GM21528 (cell line): ENCODE results near the gene RBM38.

Experiments used
- ATAC-seq: cut with Tn5 transposase; IDR thresholded peaks from one replicate; pipeline ENCODE4 v1.9.1; 2021; ENCODE audit warnings: mild to moderate bottlenecking, moderate library complexity; ENCODE audit not compliant: unreplicated experiment, low FRiP score

The RBM38 gene

DNA sequence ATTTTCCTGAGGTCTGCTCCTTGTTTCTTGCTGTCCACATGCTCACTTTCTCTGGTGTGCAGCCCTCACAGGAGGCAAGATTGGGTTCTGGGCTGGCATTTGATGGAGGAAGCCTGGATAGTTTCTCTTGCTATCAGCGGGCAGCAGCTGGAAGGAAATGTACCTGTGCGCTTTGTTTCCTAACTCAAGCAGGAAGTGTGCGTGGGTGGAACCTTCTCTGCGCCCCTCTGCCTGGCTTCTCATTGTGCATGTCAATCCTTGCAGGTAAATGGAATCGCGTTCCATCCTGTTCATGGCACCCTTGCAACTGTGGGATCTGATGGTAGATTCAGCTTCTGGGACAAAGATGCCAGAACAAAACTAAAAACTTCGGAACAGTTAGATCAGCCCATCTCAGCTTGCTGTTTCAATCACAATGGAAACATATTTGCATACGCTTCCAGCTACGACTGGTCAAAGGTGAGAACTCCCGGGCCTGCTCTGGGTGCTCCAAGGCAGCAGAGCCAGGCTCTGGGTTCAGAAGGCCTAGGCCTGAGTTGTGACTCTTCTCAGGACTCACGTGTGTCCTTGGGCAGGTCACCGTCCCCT, 16.8 kb upstream of the RBM38 start:
- no peak for ATAC-seq

DNA sequence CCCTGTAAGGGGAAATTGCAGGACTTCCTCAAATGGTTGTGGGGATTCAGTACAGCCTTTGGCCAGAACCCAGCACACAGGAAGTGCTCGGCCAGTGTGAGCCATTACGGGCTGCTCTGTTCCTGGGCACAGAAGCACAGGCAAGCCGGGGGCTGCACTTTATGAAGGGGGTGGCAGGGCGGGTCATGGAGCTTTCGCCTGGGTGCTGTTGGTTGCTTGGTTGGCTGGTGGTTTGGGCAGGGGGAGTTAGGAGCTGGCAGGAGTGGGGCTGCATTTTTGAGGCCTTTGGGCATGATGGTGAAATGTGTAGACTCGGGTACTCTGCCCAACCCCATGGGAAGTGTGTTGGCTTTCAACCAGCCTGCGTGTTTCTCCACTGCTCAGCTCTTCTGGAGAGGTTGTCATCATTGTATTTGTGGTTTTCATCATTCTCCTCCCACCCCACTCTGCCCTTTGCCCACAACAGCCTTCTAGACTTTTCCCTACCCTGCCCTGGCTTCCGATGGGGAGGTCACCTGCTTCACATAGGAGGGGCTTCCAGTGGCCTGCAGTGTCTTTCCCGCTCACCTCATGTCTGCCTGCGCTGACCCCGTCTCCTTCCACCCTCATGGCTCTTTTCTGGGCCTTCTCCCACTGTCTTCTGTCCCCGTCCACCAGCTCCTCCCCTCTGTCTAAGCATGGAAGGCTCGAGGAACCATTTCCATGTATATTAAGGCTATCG, 16.1 kb upstream of the RBM38 start:
- ATAC-seq = no peak

DNA sequence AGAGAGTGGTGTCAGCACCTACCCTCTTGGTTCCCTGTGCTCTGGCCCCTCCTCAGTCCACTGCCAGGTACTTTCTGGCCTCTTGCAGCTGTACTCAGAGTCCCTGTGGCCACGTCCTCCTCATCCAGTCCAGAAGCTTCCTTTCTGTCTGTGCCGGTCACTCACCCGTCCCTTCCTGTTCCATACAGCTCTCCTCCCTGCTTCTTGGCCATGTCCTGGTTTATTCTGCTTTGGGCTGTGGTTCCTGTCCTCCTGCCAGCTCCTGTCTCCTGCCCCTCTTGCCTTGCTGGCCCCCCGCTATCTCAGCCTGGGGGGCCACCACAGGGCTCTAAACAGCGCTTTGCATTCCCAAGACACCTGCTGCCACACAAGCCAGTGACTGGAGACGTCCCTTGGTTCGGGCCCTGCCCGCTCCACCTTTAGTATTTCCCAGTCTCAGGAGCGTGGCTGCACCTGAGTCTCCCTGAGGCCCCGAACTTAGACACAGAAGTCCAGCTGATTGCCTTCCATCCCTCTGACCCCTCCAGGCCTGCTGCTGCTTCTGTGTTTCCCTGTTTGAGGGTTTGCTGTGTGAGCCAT, 15.5 kb upstream of the RBM38 start:
- no peak for ATAC-seq

DNA sequence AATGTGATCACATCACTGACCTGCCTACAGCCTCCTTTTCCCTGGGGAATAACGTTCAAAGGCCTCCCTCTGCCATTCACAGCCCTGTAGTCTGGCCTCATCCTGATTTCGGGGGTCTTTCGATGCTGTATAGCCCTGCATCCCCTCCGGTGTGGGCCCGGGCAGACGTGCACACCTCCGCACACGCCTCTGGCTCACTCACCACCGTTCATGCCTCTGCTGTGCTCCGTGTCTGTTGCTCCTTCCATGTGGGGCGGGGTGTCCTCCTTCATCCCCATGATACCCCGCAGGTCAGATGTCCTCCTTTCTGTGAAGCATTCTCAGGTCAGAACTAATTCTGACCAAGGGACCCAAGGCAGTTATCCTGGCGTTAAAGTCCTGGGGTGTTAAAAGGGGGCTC, 13.8 kb upstream of the RBM38 start:
- no peak for ATAC-seq

DNA sequence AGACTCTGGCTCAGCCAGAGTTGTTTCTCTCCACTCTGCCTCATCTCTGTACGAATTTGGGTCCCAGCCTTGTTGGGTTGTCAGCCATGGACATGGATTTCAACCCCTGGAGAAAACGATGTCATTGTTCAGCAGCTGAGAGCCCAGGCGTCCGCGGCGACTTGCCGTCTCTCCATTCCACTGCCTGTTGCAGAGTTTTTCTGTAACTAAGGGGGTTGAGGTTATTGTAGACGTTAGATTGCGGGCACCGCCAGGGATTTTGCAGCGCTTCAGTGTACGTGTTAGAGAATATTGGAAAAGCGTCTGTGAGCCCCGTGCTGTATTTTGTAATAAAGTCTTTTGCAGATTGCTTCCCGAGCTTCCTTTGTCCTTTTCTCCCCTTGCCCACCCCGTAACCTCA, 13.1 kb upstream of the RBM38 start:
- ATAC-seq = no peak

DNA sequence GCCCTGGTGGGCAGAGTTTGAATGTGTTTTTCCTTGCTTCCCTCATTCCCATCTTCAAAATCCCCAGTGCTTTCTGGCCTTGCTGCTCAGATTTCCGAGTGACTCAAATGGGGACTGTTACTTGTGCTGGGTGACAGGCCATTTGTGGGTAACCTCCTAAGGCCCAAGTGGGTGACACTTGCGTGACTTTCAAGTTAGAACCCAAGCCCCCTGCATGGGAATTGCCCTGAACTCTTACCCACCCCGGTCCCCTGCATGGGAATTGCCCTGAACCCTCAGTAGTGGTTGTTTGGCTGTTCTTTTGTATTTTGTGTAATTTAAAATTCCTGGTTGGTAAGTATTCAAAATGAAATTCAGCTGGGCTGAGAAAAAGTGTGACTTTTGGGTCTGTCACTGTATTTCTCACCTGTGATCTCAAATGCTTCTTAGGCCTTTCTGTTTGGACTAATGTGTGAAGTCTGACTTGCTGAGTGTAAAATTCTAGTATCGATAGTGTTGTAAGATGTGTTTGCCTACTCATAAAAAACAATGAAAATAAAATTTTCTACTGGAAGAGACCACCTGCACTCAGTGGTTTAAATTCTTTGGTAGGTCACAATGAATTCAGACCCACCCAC, 12.4 kb upstream of the RBM38 start:
- no peak for ATAC-seq

DNA sequence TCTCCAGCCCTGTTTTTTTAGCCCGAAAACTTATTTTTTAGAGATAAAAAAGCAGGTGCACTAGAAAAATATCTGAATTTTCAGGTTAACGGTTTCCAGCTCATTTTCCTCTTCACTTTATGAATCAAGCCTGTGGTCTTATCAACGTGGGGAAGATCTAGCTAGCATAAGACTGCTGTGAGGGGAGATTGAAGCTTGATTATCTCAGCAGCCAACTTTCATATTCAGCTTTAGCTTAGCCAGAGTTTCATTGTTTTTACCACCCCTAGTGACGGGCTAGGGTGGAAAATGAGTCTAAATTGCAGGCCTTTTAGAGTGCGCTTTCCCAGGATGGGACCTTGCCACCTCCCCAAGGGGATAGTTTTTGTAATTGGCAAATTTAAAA, 11.9 kb upstream of the RBM38 start:
- no peak for ATAC-seq

DNA sequence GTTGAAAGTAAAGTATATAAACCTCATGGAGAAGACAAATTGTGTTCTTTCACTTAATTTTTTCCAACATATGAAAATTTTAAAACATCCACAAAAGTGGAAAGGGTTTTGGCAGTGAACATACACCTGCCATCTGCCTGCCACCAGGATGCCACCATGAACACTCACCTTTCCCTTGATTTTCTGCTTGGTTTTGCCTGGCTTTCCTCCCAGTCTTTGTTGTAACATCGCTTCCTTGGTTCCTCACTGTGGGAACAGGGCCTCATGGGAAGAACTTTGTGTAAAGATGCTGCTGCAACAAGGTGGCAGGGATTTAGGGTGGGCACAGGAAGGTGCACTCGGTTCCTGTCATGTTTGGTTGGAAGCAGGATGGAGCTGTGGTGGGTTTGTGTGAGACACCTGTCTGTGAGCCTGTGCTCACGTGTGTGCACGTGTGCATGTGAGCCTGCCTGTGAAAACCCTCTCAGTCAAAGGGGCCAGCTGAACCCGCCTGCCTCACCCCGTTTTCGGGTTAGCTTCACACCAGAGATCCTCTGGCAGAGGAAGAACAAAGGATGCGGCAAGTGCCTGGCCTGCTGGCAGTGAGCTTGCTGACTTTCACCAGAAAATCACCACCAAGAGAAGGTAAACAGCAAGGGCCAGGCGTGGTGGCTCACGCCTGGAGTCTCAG, 11.0 kb upstream of the RBM38 start:
- ATAC-seq = no peak

DNA sequence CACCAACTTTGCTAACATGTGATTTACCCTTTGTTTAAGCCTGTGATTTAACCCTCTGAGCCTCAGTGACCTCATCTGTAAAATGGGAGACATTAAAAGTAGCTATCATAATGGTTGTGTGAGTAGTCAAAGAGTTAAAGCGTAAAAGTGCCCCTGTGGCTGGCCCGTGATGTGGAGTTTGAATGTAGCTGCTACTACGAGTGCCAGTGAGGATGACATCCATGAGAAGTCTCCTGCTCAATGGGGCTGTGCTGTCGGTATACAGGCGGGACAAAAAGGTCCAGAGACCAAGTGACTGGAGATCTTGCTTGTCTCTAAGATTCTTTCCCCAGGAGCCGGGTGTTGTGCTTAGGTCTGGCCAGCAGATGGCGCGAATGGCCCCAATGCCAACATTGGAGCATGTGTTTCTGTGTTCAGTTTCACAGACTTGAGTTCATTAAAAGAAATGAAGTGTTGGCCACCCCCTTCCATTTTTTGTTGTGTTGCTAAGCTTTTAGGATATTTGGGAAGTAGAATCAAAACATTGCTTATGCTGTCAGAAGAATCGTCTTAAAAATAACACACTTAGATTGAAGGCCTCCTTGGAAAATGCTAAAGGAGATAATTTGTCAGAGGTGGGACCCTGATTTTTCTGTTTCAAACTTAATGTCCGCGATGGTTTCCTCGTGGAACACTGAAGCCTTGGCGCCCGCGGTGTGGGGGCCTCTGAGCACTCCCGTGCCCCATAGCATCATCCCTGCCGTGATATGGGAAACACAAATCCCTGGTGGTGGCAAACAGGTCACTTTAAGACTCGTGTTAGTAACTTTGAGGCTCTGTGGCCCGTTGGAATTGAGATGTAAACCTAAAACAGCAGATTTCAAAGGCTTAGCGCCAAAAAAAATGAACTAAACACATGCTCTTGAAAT, 9.3 kb upstream of the RBM38 start:
- no peak for ATAC-seq

DNA sequence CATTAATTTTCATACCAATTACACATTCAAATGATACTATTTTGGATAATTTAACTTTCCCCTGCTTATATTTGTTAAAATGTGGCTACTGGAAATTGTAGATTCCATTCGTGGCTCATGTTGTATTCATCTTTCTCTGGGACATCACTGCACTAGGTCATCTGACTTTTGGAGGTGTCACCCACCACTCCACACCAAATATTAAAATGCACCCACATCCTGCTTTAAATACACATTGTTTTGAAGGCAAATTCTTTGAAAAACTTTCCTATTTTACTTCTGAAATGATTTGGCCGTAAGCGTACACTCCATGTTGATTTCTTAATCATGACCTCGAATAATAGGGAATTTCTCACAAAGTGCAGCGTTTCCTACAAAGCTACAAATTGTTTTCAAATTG, 8.7 kb upstream of the RBM38 start:
- no peak for ATAC-seq

DNA sequence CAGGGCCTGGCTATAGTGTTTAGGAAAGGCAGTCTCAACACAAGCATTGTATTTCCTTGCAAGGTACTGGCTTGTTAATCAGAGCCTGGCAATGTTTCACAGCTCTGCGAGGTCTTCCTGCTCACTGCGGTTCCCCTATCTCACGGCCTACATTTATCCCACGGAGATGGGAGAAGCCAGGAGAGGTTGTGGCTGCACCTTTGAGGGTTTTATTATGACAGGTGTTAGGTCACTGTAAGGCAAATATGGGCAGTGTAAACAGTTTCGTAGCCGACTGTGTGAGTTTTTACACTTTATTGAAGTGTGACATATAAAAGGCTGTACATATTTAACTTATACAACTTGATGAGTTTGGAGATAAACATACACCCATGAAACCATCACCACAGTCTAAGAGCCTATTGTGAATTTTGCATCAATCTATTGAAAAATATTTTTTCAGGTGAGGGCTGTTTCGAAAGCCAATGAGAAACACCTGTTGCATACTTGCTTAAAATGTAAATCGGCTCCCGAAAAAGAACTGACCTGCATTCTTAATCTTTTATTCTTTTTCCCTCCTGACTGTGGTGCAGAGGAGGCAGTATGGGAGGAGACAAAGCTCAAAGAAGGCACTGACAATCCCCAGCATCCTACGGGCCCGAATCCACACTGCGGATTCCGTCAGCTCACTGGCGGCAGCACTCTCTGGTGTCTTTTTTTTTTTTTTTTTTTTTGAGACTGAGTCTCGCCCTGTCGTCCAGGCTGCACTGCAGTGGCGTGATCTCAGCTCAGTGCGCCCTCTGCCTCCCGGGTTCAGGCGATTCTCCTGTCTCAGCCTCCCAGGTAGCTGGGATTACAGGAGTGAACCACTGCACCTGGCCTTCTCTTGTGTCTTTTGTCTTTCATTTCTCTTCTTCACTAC, 7.5 kb upstream of the RBM38 start:
- ATAC-seq = no peak

DNA sequence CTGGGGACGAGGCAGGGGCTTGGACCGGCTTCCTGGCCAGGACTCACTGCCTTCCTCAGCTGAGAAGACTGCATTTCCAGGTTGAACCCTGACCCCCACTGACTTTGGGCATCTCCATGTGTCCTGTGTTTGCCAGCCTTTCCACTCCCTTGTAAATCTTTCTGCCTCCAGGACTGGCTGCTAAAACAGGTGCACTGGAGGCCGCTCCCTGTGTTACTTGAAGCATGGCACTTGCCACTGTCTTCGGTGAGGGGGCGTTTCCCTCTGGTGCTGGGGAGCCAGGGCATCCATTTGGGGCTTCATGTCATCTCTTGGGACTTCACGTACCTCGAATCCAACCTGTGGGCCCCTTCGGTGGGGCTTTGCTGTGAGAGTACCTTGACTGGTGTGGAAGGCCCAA, 6.7 kb upstream of the RBM38 start:
- ATAC-seq = no peak

DNA sequence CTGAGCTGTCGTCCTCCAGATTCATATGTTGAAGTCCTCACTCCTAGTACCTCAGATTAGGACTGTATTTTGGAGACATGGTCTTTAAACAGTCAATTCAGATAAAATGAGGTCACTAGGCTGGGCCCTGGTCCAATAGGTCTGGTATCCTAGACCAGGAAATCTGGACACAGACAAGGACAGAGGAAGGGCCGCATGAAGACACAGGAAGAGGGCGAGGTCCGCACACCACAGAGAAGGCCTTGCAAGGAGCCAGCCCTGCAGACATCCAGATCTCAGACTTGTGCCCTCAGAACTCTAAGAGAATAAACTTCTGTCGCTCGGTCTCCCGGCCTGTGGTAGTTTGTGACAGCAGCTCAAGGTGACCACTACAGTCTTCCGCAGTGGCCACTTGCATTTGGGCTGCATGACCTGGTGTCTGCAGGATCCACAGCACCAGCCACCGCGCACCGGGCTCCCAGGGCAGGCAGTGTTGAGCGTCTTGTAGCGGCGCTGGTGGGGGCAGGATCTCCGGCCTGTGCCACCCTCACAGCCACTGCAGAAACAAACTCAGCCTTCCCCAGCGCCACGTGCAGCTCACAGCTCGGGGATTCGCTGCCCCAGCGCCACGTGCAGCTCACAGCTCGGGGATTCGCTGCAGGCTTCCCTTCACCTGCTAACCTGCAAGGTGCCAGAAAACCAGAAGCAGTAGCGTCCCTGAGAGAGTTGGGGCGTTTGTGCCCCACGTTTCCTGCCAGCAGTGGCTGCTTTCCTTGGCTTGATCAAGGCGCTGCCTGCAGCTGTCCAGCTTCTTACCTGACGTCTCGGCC, 6.0 kb upstream of the RBM38 start:
- ATAC-seq = no peak

DNA sequence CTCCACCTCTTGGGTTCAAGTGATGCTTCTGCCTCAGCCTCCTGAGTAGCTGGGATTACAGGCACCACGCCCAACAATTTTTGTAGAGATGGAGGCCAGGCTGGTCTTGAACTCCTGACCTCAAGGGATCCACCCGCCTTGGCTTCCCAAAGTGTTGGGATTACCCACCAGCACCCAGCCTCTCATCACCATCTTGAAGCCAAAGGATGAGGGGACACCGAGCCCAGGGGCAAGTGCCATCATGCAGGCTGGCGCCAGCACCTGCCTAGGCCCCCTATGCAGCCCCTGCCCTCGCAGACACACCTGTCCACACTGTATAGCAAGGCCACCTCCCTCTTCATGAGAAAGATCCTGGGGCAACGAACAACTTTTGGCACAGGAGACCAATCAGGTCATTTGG, 5.3 kb upstream of the RBM38 start:
- ATAC-seq = no peak

DNA sequence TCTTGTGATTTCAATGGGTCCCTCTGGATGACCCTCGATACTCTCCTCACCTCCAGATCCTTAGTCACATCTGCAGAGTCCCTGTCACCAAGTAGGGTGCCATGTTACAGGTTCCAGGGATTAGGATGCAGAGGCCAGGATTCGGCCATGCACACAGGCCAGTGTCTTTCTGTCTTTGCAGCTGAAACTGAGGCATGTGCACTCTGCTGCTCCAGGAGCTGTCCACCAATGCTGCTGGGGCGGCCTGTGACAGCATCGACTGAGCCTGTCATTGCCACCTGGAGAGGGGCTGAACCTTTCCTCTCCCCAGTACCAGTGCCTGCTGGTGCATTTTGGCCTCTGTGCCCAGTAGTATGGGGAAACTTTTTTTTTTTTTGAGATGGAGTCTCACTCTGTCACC, 4.4 kb upstream of the RBM38 start:
- ATAC-seq = no peak

DNA sequence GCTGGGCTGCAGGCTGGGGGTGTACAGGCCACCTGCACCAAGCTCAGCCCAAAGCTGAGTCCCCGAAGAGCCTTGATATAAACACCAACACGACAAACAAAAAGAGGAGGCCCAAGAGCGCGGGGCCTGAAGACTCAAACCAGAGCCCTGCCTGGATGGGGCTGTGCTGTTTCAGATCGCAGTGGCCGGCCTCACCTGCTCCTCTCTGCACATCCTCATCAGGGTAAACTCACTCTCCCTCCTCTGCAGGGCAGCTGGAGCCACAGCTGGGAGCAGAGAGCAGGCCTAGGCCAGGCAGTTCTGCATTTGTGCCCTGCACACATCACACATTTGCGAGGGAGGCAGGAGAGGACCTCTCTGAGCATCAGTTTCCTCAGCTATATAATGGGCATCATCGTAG, 3.7 kb upstream of the RBM38 start:
- ATAC-seq = no peak

DNA sequence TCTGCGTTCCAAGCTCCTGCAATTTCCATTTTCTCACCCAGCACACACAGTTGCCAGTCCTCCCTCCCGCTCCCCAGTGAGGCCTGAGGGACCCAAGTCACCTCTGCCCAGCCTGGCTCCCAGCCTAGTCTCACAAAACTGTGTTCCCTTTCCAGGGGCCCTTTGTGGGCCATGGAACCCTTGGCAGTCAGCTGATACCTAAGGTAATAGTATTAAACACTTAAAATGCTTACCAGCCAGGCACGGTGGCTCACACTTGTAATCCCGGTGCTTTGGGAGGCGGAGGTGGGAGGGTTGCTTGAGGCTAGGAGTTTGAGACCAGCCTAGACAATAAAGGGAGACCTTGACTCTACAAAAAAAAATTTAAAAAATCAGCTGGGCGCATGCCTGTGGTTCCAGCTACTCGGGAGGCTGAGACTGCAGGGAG, 3.2 kb upstream of the RBM38 start:
- ATAC-seq = no peak

DNA sequence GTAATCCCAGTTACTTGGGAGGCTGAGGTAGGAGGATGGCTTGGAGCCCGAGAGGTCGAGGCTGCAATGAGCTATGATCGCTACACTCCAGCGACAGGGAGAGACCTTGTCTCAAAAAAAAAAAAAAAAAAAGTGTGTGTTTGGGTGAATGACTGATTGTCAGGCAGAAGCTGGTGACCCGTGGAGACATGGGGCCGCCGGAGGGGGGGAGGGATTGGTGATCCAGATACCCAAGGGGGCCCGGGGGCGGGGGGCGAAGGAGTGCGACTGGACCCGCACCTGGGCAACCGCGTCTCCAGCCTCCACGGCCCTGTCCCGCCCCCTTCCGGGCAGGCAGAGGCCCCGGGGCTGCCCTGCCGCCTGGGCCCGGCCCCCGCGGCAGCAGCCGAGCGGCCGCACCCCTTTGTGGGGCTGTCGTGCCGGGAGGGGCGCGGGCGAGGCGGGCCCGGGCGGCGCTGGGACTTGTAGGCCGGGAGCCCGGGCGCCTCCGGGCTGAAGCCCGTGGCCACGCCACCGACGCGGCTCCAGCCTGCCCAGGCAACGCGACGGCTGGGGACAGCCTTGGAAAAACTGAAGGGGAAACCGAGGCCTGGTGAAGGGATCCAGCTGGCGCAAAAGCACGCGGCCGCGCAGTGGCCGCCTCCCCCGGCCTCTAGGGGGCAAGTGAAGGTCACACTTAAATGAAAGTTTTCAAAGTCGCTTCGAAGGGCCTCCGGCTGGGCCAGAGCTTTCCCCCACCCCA, 2.1 kb upstream of the RBM38 start:
- no peak for ATAC-seq
